ENCODE measurements around the gene DUSP1.
"Not testable (repeated sequence)": the region's sequence is repeated elsewhere in the genome, so short reads cannot be mapped to it uniquely, and the experiment has no call there.

Gene DUSP1, protein sequence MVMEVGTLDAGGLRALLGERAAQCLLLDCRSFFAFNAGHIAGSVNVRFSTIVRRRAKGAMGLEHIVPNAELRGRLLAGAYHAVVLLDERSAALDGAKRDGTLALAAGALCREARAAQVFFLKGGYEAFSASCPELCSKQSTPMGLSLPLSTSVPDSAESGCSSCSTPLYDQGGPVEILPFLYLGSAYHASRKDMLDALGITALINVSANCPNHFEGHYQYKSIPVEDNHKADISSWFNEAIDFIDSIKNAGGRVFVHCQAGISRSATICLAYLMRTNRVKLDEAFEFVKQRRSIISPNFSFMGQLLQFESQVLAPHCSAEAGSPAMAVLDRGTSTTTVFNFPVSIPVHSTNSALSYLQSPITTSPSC

DNA sequence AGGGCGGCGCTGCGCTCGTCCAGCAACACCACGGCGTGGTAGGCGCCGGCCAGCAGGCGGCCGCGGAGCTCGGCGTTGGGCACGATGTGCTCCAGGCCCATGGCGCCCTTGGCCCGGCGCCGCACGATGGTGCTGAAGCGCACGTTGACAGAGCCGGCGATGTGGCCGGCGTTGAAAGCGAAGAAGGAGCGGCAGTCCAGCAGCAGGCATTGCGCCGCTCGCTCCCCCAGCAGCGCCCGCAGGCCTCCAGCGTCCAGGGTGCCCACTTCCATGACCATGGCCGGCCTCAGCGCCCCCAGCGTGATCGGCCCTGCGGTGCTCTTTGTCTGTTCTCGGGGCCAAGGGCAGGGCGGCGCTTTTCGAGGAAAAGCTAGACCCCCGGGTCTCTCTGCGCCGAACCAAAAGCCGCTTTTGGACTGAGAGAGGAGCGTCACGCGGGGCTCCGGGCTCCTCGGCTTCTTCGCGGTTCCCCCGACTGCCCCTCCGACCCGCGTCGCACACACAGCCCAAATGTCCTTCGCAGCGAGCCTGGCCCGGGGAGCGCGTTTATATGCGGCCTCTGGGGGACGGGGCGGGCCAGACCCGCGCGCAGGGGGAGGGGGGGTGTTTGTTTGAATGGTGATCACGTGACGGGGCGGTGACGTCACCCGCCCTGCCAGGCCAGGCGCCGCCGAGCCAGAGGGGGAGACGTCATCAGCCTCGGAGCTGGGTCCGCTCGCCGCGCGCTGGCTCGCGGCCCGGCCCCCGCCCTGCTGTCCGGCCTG, at the start of gene DUSP1:
Gene DUSP1, minus strand, starts transcription at position 521 of the 764 bp plus-strand sequence. Its CDS starts 243 bp downstream, at position 278.
- peak; percentile 98 for DNase-seq

- no peak for DNase-seq
Observed at GRCh38 chr5:172820046-172820767, 49.2 kb upstream of the DUSP1 start.

- no peak for DNase-seq
Observed at GRCh38 chr5:172819569-172819968, 48.6 kb upstream of the DUSP1 start.

DNA sequence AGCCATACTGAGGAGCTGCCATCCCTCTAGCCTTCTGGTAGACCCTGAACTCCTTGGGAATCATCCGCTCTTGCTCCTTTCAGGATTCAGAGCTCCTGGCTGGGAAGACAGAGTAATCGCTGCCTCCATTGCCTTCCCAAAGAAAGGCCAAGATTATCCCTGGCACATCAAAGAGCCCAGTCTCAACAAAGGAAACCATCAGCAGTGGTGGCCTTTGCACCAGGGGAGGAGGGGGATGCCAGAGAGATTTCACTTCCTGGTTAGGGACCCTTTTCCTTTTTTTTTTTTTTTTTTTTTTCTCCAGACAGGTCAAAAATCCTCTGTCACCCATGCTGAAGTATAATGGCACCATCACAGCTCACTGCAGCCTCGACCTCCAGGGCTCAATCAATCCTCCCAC, 47.1 kb upstream of the DUSP1 start:
- no peak for DNase-seq

GRCh38 chr5:172817664-172818063, 46.7 kb upstream of the DUSP1 start:
- DNase-seq = no peak

DNA sequence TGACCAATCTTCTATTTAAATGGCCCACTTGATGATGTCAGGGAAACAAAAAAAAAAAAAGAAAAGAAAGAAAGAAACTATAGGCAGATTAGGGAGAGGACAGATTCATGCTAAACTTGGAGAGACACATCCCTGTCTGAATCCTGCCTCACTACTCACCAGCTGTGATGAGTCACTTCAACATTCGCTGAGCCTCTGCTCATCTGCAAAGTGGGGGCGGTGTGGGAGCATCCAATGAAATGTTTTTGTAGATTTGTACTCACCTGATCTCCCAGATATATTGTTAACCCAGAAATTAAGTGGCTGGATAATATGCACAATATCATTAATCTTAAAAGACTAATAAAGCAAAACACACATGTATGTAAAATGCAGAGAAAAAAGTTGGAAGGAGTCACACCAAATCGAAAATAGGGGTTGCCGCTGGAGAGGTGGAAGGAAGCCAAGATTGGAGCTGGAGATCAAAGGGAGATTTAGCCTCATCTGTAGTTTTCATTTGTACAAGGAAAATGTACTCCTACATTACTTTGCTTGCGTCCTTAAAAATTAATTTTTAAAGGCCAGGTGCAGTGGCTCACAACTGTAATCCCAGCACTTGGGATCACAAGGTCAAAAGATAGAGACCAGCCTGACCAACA, 46.0 kb upstream of the DUSP1 start:
- no peak for DNase-seq

DNA sequence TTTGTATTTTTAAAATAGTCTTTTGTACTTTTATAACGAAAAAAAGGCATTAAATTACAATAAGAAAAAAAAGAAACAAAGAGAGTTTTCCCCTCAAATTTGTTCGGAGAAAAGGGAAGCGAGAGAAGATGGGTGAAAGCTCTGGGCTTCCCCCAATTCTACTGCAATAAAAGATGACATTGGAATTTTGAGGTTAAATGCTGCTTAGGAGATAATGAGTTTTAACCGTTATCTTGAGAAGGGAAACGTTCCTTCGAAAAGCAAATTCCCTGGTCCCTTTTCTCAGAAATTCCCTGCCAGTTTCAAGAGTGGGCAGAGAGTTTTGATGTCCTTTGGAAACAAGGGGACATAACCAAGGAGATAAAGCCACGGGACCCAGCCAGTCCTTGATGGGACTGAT, 44.6 kb upstream of the DUSP1 start:
- no peak for DNase-seq

DNA sequence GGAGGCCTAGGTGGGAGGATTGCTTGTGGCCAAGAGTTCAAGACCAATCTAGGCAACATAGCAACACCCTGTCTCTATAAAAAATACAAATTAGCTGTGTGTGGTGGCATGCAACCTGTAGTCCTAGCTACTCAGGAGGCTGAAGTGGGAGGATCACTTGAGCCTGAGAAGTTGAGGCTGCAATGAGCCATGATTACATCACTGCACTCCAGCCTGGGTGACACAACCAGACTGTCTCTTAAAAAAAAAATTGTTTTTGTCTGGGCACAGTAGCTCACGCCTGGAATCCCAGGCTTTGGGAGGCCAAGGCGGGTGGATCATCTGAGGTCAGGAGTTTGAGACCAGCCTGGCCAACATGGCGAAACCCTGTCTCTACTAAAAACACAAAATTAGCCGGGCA, 40.0 kb upstream of the DUSP1 start:
- DNase-seq = not testable (repeated sequence)

DNA sequence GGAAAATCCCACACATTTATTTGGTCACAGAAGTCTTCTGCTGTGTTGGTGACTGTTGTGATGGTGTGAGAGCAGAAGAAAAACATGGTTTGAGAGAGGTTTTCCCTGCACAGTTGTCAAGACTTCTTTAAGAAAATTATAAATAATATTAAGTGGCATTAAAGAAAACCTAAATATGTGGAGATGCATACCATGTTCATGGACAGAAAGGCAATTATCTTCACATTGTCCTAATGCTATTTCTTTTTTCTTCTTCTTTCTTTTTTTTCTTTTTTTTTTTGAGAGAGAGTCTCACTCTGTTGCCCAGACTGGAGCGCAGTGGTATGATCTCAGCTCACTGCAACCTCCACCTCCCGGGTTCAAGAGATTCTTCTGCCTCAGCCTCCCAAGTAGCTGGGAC, 38.8 kb upstream of the DUSP1 start:
- no peak for DNase-seq

- DNase-seq = no peak
Observed at GRCh38 chr5:172807766-172808311, 36.8 kb upstream of the DUSP1 start.

GRCh38 chr5:172806897-172807672, 36.1 kb upstream of the DUSP1 start:
- DNase-seq = peak; percentile 96

GRCh38 chr5:172805736-172806255, 34.8 kb upstream of the DUSP1 start:
- DNase-seq = no peak

GRCh38 chr5:172805018-172805683, 34.2 kb upstream of the DUSP1 start:
- DNase-seq = no peak

GRCh38 chr5:172802567-172803176, 31.7 kb upstream of the DUSP1 start:
- DNase-seq = peak; percentile 97

- peak; percentile 82 for DNase-seq
Observed at GRCh38 chr5:172802112-172802511, 31.1 kb upstream of the DUSP1 start.

DNA sequence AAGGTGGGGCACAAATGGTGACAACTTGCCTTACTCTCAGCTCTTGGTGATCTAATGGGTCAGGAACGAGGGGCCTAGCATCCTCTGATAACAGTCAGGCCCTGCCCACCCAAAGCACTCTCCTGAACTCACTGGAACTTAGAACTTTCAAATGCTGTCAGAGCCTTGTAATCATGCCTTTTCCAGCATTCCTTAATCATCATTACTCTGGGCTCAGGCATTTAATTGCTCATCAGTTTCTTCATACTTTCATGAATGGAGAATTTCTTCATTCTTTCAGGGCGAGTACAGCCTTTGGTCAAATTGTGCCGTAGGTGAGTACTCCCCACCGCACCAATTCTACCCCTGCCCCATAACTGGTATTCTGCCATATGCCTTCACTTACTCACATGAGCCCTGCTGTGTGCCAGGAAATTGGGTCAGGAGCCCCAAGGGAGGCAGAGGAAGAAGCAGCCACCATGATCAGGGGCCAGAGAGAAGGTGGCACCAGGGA, 30.2 kb upstream of the DUSP1 start:
- DNase-seq = peak; percentile 31

- DNase-seq = peak; percentile 84
Observed at GRCh38 chr5:172800088-172800551, 29.1 kb upstream of the DUSP1 start.

GRCh38 chr5:172799416-172799815, 28.4 kb upstream of the DUSP1 start:
- no peak for DNase-seq

DNA sequence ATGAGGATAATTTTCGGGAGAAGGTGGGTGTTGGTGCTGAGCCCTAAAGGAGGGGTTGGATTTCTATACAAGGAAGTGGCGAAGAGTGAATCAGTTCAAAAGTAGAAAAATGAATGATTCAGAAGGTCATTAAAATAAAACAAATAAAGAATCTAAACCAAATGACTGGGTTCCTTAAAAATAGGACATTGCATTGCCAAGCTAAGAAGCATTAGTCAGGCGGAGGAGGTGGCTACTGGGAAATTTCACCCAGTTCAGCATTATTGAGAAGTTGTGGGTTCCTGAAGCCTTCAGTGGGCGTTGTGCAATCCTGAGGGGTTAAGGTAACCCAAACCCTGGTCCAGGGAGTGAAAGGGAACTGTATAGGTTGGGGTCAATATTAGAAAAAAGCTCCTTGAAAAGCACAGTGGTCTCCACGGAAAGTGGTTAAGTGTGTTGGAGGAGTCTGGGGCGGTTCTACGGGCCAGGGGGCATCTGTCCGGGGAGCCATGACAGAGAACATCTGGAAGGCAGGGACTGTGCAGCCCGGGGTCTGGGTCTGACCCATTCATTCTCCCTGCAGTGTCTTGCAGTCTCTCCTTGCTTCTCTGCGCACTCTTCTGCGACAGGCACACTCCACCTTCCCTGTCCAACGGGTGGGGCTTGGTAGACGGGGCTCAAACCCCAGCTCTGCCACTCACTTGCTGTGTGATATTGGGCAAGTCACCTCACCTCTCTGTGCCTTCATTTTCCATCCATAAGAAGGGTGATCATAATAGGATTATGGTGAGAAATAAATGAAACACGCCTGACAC, 27.6 kb upstream of the DUSP1 start:
- peak; percentile 85 for DNase-seq

Measured in hematopoietic multipotent progenitor cell treated with erythropoietin and hydrocortisone succinate and interleukin-3 and kit ligand, for 4 days (in vitro differentiated cells).